ENCODE data around the gene LCE2D.

DNA sequence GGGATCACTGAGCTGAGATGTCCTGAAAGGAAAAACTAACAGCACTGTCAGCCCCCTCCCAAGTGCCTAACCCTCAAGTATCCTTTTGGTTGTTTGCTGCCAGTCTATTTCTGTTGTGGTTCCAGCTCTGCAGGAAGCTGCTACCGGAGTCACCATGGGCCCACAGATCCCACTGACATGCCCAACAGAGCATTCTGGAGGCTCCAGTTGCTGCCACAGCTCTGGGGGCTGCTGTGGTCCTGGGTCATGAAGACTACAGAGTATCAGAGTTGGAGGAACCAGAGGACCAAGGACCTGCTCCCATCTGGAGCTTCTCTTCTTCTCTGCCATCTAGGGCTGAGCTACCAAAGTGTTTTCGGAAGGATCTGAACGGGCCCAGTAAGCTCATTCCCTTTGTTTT is 41.2 kb upstream of the LCE2D start:
- TF ChIP-seq, protein P1, sequence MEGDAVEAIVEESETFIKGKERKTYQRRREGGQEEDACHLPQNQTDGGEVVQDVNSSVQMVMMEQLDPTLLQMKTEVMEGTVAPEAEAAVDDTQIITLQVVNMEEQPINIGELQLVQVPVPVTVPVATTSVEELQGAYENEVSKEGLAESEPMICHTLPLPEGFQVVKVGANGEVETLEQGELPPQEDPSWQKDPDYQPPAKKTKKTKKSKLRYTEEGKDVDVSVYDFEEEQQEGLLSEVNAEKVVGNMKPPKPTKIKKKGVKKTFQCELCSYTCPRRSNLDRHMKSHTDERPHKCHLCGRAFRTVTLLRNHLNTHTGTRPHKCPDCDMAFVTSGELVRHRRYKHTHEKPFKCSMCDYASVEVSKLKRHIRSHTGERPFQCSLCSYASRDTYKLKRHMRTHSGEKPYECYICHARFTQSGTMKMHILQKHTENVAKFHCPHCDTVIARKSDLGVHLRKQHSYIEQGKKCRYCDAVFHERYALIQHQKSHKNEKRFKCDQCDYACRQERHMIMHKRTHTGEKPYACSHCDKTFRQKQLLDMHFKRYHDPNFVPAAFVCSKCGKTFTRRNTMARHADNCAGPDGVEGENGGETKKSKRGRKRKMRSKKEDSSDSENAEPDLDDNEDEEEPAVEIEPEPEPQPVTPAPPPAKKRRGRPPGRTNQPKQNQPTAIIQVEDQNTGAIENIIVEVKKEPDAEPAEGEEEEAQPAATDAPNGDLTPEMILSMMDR (IDR thresholded peaks at IDR 0.05; ENCODE audit: low read length), result no peak
- no peak for TF ChIP-seq EZH2 (IDR thresholded peaks at IDR 0.05; ENCODE audit: borderline replicate concordance, low read length)

Measured in OCI-LY1 (cell line).